ENCODE results near the gene MTHFSD.

DNA sequence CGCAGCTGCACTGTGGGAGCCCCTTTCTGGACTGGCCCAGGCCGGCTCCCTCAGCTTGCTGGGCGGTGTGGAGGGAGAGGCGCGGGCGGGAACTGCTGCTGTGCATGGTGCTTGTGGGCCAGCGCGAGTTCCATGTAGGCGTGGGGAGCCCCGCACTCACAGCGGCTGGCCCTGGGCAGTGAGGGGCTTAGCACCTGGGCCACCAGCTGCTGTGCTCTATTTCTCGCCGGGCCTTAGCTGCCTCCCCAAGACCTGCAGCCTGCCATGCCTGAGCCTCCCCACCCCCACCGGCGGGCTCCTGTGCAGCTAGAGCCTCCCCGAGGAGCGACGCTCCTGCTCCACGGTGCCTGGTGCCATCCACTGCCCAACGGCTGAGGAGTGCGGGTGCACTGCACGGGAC lies 1.7 kb downstream of the MTHFSD start:
- TF ChIP-seq TAF1 (IDR thresholded peaks at IDR 0.05; ENCODE audit: low read depth) (no peak), MXI1 (conservative IDR thresholded peaks at IDR 0.05; ENCODE audit: poor library complexity, severe bottlenecking) (no peak), EP300 (conservative IDR thresholded peaks at IDR 0.05; ENCODE audit: poor library complexity, severe bottlenecking) (no peak)
- TF ChIP-seq, protein P1, sequence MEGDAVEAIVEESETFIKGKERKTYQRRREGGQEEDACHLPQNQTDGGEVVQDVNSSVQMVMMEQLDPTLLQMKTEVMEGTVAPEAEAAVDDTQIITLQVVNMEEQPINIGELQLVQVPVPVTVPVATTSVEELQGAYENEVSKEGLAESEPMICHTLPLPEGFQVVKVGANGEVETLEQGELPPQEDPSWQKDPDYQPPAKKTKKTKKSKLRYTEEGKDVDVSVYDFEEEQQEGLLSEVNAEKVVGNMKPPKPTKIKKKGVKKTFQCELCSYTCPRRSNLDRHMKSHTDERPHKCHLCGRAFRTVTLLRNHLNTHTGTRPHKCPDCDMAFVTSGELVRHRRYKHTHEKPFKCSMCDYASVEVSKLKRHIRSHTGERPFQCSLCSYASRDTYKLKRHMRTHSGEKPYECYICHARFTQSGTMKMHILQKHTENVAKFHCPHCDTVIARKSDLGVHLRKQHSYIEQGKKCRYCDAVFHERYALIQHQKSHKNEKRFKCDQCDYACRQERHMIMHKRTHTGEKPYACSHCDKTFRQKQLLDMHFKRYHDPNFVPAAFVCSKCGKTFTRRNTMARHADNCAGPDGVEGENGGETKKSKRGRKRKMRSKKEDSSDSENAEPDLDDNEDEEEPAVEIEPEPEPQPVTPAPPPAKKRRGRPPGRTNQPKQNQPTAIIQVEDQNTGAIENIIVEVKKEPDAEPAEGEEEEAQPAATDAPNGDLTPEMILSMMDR (IDR thresholded peaks at IDR 0.05; ENCODE audit: poor library complexity, severe bottlenecking), result no peak
